ENCODE results near the gene EEFSEC. TPM values are rescaled to one million over a fixed set of nuclear protein-coding genes. Genes with fewer than 3 reads are reported as not detected.

The EEFSEC gene
- total and polyA plus RNA-seq, 2 experiments from 2014 or later: 10.1 to 16.2 TPM

GRCh38 chr3:128427872-128428822 lies 274.9 kb downstream of the EEFSEC start (continued):
- TF ChIP-seq ZNF462 (CRISPR knock-in tag; IDR thresholded peaks at IDR 0.05): no peak

GRCh38 chr3:128429275-128429674 lies 276.0 kb downstream of the EEFSEC start:
- peaks cover 18% of the 10 kb centered on the region; the same call in 1 of the 2 replicates for H3F3A ChIP-seq (replicated peaks; ENCODE audit: low read depth)
- H3K27me3 Mint-ChIP-seq (ENCODE audit: insufficient read depth, low read depth, poor library complexity): peaks cover 74% of the 10 kb centered on the region
- no peaks in the 10 kb centered on the region; the same call in 2 of the 3 replicates for H3K36me3 Mint-ChIP-seq (ENCODE audit: low read depth)
- peaks cover 28% of the 10 kb centered on the region for H3K4me1 ChIP-seq (ENCODE audit: insufficient read depth)
- H3K27ac ChIP-seq (ENCODE audit: low read depth): no peak overlapping the region
- ATAC-seq (no peak), DNase-seq (ENCODE audit: low spot score) (no peak)
- H4K20me1 ChIP-seq (replicated peaks; ENCODE audit: insufficient read depth): no peaks in the 10 kb centered on the region
- H3K79me2 ChIP-seq (replicated peaks; ENCODE audit: insufficient read depth): no peaks in the 10 kb centered on the region
- H3K9me3 Mint-ChIP-seq: no peaks in the 10 kb centered on the region
- H2AFZ ChIP-seq: no peak overlapping the region
- peaks cover 47% of the 10 kb centered on the region for H3K4me1 Mint-ChIP-seq
- H3K4me3 Mint-ChIP-seq: no peak overlapping the region
- H3K4me3 ChIP-seq: no peak overlapping the region
- H3K9me2 ChIP-seq (ENCODE audit: insufficient read depth): no peaks in the 10 kb centered on the region
- H3K4me2 ChIP-seq: no peak overlapping the region
- H3K36me3 ChIP-seq (ENCODE audit: insufficient read depth): no peaks in the 10 kb centered on the region
- peaks cover 76% of the 10 kb centered on the region for H3K27me3 ChIP-seq (ENCODE audit: insufficient read depth)
- H3K27ac Mint-ChIP-seq: no peak overlapping the region
- TF ChIP-seq ZNF331 (CRISPR knock-in tag; IDR thresholded peaks at IDR 0.05; ENCODE audit: low read depth): no peak
- TF ChIP-seq JUNB (IDR thresholded peaks at IDR 0.05; ENCODE audit: unreplicated experiment): no peak
- TF ChIP-seq ETS1 (IDR thresholded peaks at IDR 0.05): no peak
- TF ChIP-seq EZH2phosphoT487 (IDR thresholded peaks at IDR 0.05; ENCODE audit: unreplicated experiment): no peak
- TF ChIP-seq ZNF114 (CRISPR knock-in tag; IDR thresholded peaks at IDR 0.05): no peak
- TF ChIP-seq POLR2AphosphoS5 (IDR thresholded peaks at IDR 0.05; ENCODE audit: low read depth): no peak
- TF ChIP-seq STAT1 (IDR thresholded peaks at IDR 0.05; ENCODE audit: unreplicated experiment): no peak
- no peak for TF ChIP-seq REST (IDR thresholded peaks at IDR 0.05; ENCODE audit: unreplicated experiment)
- no peak for TF ChIP-seq NANOG (IDR thresholded peaks at IDR 0.05; ENCODE audit: borderline replicate concordance)
